ENCODE results near the gene TBC1D24. TPM values are rescaled to one million over a fixed set of nuclear protein-coding genes. Genes with fewer than 3 reads are reported as not detected.
"Not testable (repeated sequence)": the region's sequence is repeated elsewhere in the genome, so short reads cannot be mapped to it uniquely, and the experiment has no call there.

Gene TBC1D24
- total RNA-seq, 1 donor: 11.9 TPM

- H3K4me3 ChIP-seq (ENCODE audit: low read depth, low read length): no peak overlapping the region
- TF ChIP-seq, protein P1, sequence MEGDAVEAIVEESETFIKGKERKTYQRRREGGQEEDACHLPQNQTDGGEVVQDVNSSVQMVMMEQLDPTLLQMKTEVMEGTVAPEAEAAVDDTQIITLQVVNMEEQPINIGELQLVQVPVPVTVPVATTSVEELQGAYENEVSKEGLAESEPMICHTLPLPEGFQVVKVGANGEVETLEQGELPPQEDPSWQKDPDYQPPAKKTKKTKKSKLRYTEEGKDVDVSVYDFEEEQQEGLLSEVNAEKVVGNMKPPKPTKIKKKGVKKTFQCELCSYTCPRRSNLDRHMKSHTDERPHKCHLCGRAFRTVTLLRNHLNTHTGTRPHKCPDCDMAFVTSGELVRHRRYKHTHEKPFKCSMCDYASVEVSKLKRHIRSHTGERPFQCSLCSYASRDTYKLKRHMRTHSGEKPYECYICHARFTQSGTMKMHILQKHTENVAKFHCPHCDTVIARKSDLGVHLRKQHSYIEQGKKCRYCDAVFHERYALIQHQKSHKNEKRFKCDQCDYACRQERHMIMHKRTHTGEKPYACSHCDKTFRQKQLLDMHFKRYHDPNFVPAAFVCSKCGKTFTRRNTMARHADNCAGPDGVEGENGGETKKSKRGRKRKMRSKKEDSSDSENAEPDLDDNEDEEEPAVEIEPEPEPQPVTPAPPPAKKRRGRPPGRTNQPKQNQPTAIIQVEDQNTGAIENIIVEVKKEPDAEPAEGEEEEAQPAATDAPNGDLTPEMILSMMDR (IDR thresholded peaks at IDR 0.05; ENCODE audit: insufficient read depth, low read length): no peak
- no peak for DNase-seq (ENCODE audit: low read depth)
Measured at GRCh38 chr16:2530629-2531318, 55.8 kb downstream of the TBC1D24 start.

- TF ChIP-seq, protein P1 (IDR thresholded peaks at IDR 0.05; ENCODE audit: insufficient read depth, low read length): no peak
- H3K4me3 ChIP-seq (ENCODE audit: low read depth, low read length): peak within 1 kb of the TSS; percentile 67
- DNase-seq (ENCODE audit: low read depth): no peak
Measured at GRCh38 chr16:2531371-2531695, 56.4 kb downstream of the TBC1D24 start, which contains the start of gene CEMP1. CEMP1 (minus strand) TSS chr16:2531408; CDS start chr16:2531073, 335 bp downstream.

DNA sequence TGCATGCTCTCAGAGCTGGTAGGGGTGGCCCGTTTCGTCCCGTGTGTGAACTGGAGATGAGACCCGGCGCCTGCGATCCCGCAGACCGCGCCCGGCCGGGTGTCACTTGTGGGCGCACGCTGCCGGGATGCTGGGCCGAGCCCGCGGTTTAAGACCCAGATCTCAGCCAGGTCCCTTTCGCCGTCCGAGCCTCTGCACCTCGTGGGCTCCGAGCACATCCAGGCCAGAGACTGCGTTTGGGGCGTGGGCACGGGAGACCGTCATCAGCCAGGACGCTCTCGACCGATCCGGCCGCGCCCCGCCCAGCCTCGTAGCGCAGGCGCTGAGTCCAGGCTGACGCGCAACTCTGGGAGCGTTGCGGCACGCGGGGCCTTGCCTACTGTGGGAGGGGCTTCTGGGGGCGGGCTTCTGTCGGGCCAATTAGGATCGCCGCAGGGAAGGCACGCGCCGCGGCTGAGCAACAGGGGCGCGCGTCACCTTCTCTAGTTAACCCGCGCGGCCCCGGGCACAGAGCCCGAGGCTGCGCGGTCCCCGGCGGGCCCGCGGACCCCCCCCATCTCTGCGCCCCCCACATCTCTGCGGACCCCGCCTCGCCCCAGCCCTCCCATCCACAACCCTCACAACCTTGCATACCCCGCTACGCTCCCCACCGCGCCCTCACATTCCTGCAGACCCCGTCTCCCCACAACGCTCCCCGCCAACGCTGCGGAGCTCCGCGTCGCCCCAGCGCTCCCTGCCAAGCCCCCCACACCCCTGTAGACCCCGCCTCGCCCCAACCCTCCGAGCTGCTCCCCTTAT lies 57.0 kb downstream of the TBC1D24 start:
- DNase-seq (ENCODE audit: low read depth): peak; percentile 95
- TF ChIP-seq, protein P1 (IDR thresholded peaks at IDR 0.05; ENCODE audit: insufficient read depth, low read length): no peak
- H3K4me3 ChIP-seq (ENCODE audit: low read depth, low read length): peak overlapping the region; percentile 67

DNA sequence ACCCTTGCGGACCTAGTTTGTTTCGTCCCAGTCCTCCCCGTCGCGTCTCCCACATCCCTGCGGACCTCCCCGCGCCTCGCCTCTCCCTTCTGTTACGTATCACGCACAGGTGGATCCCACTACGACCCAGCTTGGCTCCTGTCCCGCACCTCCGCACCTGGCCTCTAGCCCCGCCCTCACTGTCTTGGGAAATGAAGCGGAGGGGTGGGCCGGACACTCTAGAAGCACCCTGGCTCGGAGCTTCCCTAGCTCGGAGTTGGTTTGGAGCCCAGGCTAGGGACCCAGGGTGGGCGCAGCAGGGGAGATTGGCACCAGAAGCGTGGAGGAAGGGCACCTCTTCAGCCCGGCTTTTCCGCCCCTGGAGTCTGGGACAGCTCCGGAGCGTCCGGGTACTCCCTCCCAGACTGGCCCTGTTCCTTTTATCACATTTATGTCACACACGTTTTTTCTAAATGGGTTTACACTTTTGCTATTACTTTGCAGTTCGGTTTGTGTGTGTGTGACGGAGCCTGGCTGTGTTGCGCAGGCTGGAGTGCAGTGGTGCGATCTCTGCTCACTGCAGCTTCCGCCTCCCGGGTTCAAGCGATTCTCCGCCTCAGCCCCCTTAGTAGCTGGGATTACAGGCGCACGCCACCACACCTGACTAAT lies 57.7 kb downstream of the TBC1D24 start:
- peak overlapping the region; percentile 67 for H3K4me3 ChIP-seq (ENCODE audit: low read depth, low read length)
- peak; percentile 47 for DNase-seq (ENCODE audit: low read depth)
- TF ChIP-seq, protein P1 (IDR thresholded peaks at IDR 0.05; ENCODE audit: insufficient read depth, low read length): no peak

GRCh38 chr16:2533142-2533755 lies 58.3 kb downstream of the TBC1D24 start:
- not testable (repeated sequence) for DNase-seq (ENCODE audit: low read depth); H3K4me3 ChIP-seq (ENCODE audit: low read depth, low read length)

GRCh38 chr16:2533912-2534311 lies 59.0 kb downstream of the TBC1D24 start:
- no peak overlapping the region for H3K4me3 ChIP-seq (ENCODE audit: low read depth, low read length)
- TF ChIP-seq, protein P1 (IDR thresholded peaks at IDR 0.05; ENCODE audit: insufficient read depth, low read length): no peak
- no peak for DNase-seq (ENCODE audit: low read depth)

GRCh38 chr16:2534335-2534734 lies 59.4 kb downstream of the TBC1D24 start:
- not testable (repeated sequence) for DNase-seq (ENCODE audit: low read depth); H3K4me3 ChIP-seq (ENCODE audit: low read depth, low read length)
